Fibroblast of mammary gland (primary cell): ENCODE measurements around the gene GBP7.

ENCODE experiments used
- DNase-seq: peaks from one replicate; pipeline ENCODE4 v3.0.0-alpha.2; 2010; ENCODE audit warnings: low read depth
- H3K4me3 ChIP-seq: 2 replicates; pipeline ENCODE4 v1.5.1; 2011; ENCODE audit warnings: low read depth, mild to moderate bottlenecking, low read length, moderate library complexity; ENCODE audit not compliant: control insufficient read depth
- TF ChIP-seq, protein P1 (sequence below): conservative IDR thresholded peaks from 2 replicates; pipeline ENCODE4 v1.5.1; 2011; ENCODE audit warnings: low read depth, low read length, inconsistent platforms; ENCODE audit not compliant: control insufficient read depth, insufficient read depth

Gene GBP7

GRCh38 chr1:89151047-89151446, 24.8 kb downstream of the GBP7 start:
- TF ChIP-seq, protein P1, sequence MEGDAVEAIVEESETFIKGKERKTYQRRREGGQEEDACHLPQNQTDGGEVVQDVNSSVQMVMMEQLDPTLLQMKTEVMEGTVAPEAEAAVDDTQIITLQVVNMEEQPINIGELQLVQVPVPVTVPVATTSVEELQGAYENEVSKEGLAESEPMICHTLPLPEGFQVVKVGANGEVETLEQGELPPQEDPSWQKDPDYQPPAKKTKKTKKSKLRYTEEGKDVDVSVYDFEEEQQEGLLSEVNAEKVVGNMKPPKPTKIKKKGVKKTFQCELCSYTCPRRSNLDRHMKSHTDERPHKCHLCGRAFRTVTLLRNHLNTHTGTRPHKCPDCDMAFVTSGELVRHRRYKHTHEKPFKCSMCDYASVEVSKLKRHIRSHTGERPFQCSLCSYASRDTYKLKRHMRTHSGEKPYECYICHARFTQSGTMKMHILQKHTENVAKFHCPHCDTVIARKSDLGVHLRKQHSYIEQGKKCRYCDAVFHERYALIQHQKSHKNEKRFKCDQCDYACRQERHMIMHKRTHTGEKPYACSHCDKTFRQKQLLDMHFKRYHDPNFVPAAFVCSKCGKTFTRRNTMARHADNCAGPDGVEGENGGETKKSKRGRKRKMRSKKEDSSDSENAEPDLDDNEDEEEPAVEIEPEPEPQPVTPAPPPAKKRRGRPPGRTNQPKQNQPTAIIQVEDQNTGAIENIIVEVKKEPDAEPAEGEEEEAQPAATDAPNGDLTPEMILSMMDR, result no peak
- DNase-seq, result no peak

DNA sequence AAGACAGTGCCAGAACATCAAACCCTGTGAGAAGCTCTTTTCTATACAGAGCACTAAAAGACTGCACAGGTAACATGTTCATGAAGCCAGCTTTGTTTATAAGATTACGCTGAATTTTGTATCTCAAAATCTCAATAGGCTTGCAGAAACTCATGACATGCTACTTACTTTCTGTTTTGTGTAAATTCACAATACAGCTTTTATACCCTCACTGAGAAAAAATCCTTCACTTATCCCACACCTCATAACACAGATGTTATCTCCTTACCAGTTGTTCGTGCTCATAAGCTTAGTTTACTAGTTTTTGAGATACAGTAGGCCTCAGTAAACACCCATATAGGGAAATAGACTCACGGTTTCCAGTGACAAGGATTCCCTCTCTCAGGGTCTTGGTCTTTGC, 25.8 kb downstream of the GBP7 start:
- H3K4me3 ChIP-seq, result no peak overlapping the region
- TF ChIP-seq, protein P1, result no peak
- no peak for DNase-seq

More at GRCh38 chr1:89151047-89151446, 24.8 kb downstream of the GBP7 start:
- no peak overlapping the region for H3K4me3 ChIP-seq

DNA sequence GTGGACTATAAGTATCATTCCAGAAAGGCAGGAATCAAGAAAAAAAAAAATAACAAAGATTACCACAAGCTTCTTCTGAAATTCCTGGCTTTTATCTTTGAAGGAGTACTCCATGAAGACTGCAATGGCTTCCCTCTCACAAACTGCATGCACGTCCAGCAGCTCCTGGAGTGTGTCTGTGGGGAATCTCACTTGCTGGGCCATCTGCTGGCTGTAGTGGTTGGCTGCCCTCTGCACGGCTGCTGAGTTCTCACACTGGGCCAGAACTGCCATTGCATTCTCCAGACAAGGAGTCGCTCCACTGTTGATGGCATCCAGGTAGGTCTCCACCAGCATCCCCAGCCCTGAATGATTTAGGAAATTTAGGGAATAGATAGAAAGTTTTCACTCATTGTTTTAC, 26.6 kb downstream of the GBP7 start:
- no peak overlapping the region for H3K4me3 ChIP-seq
- TF ChIP-seq, protein P1, result peak; percentile 30
- peak; percentile 36 for DNase-seq

GRCh38 chr1:89147678-89148658, 27.8 kb downstream of the GBP7 start:
- TF ChIP-seq, protein P1, result no peak
- DNase-seq, result no peak
- no peak overlapping the region for H3K4me3 ChIP-seq

DNA sequence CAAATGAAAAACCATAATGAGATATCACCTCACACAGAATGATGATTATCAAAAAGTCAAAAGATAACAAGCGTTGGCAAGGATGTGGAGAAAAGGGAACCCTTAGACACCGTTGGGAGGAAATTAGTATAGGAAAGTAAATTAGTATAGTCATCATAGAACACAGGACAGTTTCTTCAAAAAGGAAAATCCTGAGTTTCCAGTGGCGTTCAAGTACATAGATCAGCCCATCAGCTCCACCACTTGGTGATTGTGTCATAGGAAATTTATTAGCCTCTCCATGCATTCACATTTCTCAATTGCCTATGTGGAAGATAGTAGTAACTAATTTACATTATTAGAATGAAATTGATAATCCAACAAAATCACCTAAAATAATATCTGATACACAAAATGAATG, 29.1 kb downstream of the GBP7 start:
- H3K4me3 ChIP-seq, result no peak overlapping the region
- TF ChIP-seq, protein P1, result no peak

GRCh38 chr1:89143484-89143883, 32.3 kb downstream of the GBP7 start:
- H3K4me3 ChIP-seq, result no peak overlapping the region
- DNase-seq, result no peak
- TF ChIP-seq, protein P1, result no peak

More for the DNA sequence above, 29.1 kb downstream of the GBP7 start:
- DNase-seq, result no peak
